ENCODE results near the gene OPCML.

Gene OPCML

GRCh38 chr11:132961453-132961852, 570.8 kb downstream of the OPCML start:
- no peak for TF ChIP-seq CTCF (IDR thresholded peaks at IDR 0.05; ENCODE audit: borderline replicate concordance, insufficient read depth, low read depth, low read length)
- H3K4me3 ChIP-seq (ENCODE audit: low read depth, low read length) = no peak overlapping the region

GRCh38 chr11:132960273-132961078, 571.8 kb downstream of the OPCML start:
- H3K4me3 ChIP-seq (ENCODE audit: low read depth, low read length) = no peak overlapping the region
- TF ChIP-seq CTCF (IDR thresholded peaks at IDR 0.05; ENCODE audit: borderline replicate concordance, insufficient read depth, low read depth, low read length) = no peak

GRCh38 chr11:132959693-132960092, 572.6 kb downstream of the OPCML start:
- TF ChIP-seq CTCF (IDR thresholded peaks at IDR 0.05; ENCODE audit: borderline replicate concordance, insufficient read depth, low read depth, low read length) = no peak
- no peak overlapping the region for H3K4me3 ChIP-seq (ENCODE audit: low read depth, low read length)

GRCh38 chr11:132957881-132958280, 574.4 kb downstream of the OPCML start:
- TF ChIP-seq CTCF (IDR thresholded peaks at IDR 0.05; ENCODE audit: borderline replicate concordance, insufficient read depth, low read depth, low read length) = no peak
- no peak overlapping the region for H3K4me3 ChIP-seq (ENCODE audit: low read depth, low read length)

GRCh38 chr11:132948252-132948651, 584.0 kb downstream of the OPCML start:
- no peak for TF ChIP-seq CTCF (IDR thresholded peaks at IDR 0.05; ENCODE audit: borderline replicate concordance, insufficient read depth, low read depth, low read length)

GRCh38 chr11:132944569-132944944, 587.7 kb downstream of the OPCML start:
- no peak overlapping the region for H3K4me3 ChIP-seq (ENCODE audit: low read depth, low read length)
- no peak for TF ChIP-seq CTCF (IDR thresholded peaks at IDR 0.05; ENCODE audit: borderline replicate concordance, insufficient read depth, low read depth, low read length)

More at GRCh38 chr11:132948252-132948651, 584.0 kb downstream of the OPCML start:
- H3K4me3 ChIP-seq (ENCODE audit: low read depth, low read length) = no peak overlapping the region
